Smooth muscle cell (in vitro differentiated cells): ENCODE data around the gene FMO5. TPM values are rescaled to one million over a fixed set of nuclear protein-coding genes. Genes with fewer than 3 reads are reported as not detected.
A peak's percentile ranks its signal among the peaks of the same experiment; 100 is the strongest.

Experiments used
- DNase-seq: peaks from one replicate; lab custom pipeline; 2025; ENCODE audit not compliant: unreplicated experiment; lab: John Stamatoyannopoulos, UW
- H2AFZ ChIP-seq: fragments of 200-600 bp; sonication (generic); 2 replicates; pipeline ENCODE4 v1.6.0; 2016; ENCODE audit warnings: antibody characterized with exemption, low read depth, mild to moderate bottlenecking
- H3F3A ChIP-seq: fragments of 200-600 bp; sonication (generic); 2 replicates; pipeline ENCODE4 v1.6.0; 2017; ENCODE audit warnings: antibody characterized with exemption, low read depth
- H3K27ac ChIP-seq: fragments of 200-600 bp; sonication (generic); 2 replicates; pipeline ENCODE4 v1.5.1; 2016; ENCODE audit warnings: low read depth, mild to moderate bottlenecking
- H3K27me3 ChIP-seq: fragments of 200-600 bp; sonication (generic); 2 replicates; pipeline ENCODE4 v1.6.1; 2016; ENCODE audit warnings: low read depth, mild to moderate bottlenecking
- H3K36me3 ChIP-seq: fragments of 200-600 bp; sonication (generic); 2 replicates; pipeline ENCODE4 v1.5.1; 2016; ENCODE audit warnings: low read depth
- H3K4me1 ChIP-seq: fragments of 200-600 bp; sonication (generic); 2 replicates; pipeline ENCODE4 v1.5.1; 2016; ENCODE audit warnings: low read depth
- H3K4me2 ChIP-seq: fragments of 200-600 bp; sonication (generic); 2 replicates; pipeline ENCODE4 v1.6.0; 2016; ENCODE audit warnings: mild to moderate bottlenecking
- H3K4me3 ChIP-seq: fragments of 200-600 bp; sonication (generic); 2 replicates; pipeline ENCODE4 v1.5.1; 2016; ENCODE audit warnings: mild to moderate bottlenecking
- H3K79me2 ChIP-seq: fragments of 200-600 bp; sonication (generic); 2 replicates; pipeline ENCODE4 v1.6.0; 2016; ENCODE audit warnings: low read depth, mild to moderate bottlenecking
- H3K9ac ChIP-seq: fragments of 200-600 bp; sonication (generic); 2 replicates; pipeline ENCODE4 v1.6.0; 2016; ENCODE audit warnings: low read depth
- H3K9me3 ChIP-seq: fragments of 200-600 bp; sonication (generic); replicated peaks from 2 replicates; pipeline ENCODE4 v1.5.1; 2016; ENCODE audit warnings: low read depth
- H4K20me1 ChIP-seq: fragments of 200-600 bp; sonication (generic); 2 replicates; pipeline ENCODE4 v1.6.0; 2016; ENCODE audit warnings: low read depth
- WGBS: methylation state at CpG from one replicate; pipeline ENCODE4 v1.1.7; 2016; ENCODE audit warnings: low lambda C conversion rate; 5-methylcytosine and 5-hydroxymethylcytosine counted together
- polyA plus RNA-seq: library from polyadenylated mRNA; unstranded; fragments of >200 nt; fragmentation: Nextera tagmentation; extraction: Ambion mirVana; gene quantifications from 2 replicates; pipeline ENCODE4 v1.2.1, GENCODE V29; 2016
- total RNA-seq: library from RNA; depleted of rRNA; stranded (reverse); fragments of >200 nt; gene quantifications from 2 replicates; pipeline ENCODE4 v1.2.3, GENCODE V29; 2014
- TF ChIP-seq, protein P1 (sequence below): fragments of 200-600 bp; sonication (generic); IDR thresholded peaks from 2 replicates; pipeline ENCODE4 v1.5.1; 2017; ENCODE audit warnings: borderline replicate concordance, mild to moderate bottlenecking, antibody characterized with exemption; ENCODE audit not compliant: insufficient read depth, poor library complexity, severe bottlenecking

Gene FMO5, protein sequence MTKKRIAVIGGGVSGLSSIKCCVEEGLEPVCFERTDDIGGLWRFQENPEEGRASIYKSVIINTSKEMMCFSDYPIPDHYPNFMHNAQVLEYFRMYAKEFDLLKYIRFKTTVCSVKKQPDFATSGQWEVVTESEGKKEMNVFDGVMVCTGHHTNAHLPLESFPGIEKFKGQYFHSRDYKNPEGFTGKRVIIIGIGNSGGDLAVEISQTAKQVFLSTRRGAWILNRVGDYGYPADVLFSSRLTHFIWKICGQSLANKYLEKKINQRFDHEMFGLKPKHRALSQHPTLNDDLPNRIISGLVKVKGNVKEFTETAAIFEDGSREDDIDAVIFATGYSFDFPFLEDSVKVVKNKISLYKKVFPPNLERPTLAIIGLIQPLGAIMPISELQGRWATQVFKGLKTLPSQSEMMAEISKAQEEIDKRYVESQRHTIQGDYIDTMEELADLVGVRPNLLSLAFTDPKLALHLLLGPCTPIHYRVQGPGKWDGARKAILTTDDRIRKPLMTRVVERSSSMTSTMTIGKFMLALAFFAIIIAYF
- total RNA-seq (1.3 and 1.9 TPM in 2 replicates), polyA plus RNA-seq (0.43 and 0.49 TPM in 2 replicates)

DNA sequence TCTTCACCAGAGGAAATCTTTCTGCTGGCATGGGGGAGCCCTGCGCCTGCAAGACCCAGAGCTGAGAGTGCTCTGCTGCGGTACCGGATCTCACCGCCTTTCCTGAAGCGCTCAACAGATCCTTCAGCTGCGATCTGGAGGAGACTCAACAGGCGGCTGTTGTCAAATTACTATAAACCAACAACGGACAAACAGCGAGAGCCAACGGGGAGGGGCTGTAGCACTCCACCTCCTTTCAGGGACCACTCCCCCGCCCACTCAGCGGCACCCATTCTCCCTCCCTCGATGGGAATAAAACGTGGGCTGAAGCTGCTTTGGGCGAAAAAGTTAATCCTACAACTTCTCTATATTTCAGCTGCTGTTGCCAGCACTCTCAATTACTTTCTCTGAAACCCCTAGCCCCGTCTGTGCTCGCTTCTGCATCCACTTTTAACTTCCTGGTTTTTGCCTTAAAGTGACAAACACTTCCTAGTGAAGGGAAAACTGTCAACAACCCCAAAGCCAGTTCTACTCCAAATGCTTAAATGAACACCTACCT lies at the start of gene FMO5:
TSS of gene FMO5 (minus strand) at position 147 of the 538 bp plus-strand sequence. CDS start 310 bp downstream, outside the sequence.
- Histone ChIP-seq H2AFZ (peak within 1 kb of the TSS; percentile 96), H3K36me3 (no peaks in the 10 kb centered on the region), H3K9ac (peak within 1 kb of the TSS; percentile 43), H3K79me2 (no peaks in the 10 kb centered on the region), H3K4me2 (peak within 1 kb of the TSS; percentile 91), H4K20me1 (no peaks in the 10 kb centered on the region), H3K27ac (no peak within 1 kb of the TSS), H3K4me1 (peaks cover 3% of the 10 kb centered on the region), H3F3A (peaks cover 5% of the 10 kb centered on the region), H3K9me3 (no peaks in the 10 kb centered on the region), H3K27me3 (no peaks in the 10 kb centered on the region), H3K4me3 (peak within 1 kb of the TSS; percentile 66)
- peak; percentile 17 for DNase-seq
- TF ChIP-seq, protein P1, sequence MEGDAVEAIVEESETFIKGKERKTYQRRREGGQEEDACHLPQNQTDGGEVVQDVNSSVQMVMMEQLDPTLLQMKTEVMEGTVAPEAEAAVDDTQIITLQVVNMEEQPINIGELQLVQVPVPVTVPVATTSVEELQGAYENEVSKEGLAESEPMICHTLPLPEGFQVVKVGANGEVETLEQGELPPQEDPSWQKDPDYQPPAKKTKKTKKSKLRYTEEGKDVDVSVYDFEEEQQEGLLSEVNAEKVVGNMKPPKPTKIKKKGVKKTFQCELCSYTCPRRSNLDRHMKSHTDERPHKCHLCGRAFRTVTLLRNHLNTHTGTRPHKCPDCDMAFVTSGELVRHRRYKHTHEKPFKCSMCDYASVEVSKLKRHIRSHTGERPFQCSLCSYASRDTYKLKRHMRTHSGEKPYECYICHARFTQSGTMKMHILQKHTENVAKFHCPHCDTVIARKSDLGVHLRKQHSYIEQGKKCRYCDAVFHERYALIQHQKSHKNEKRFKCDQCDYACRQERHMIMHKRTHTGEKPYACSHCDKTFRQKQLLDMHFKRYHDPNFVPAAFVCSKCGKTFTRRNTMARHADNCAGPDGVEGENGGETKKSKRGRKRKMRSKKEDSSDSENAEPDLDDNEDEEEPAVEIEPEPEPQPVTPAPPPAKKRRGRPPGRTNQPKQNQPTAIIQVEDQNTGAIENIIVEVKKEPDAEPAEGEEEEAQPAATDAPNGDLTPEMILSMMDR: no peak
- under 1% methylated on average over 17 of the region's 17 CpGs for WGBS

DNA sequence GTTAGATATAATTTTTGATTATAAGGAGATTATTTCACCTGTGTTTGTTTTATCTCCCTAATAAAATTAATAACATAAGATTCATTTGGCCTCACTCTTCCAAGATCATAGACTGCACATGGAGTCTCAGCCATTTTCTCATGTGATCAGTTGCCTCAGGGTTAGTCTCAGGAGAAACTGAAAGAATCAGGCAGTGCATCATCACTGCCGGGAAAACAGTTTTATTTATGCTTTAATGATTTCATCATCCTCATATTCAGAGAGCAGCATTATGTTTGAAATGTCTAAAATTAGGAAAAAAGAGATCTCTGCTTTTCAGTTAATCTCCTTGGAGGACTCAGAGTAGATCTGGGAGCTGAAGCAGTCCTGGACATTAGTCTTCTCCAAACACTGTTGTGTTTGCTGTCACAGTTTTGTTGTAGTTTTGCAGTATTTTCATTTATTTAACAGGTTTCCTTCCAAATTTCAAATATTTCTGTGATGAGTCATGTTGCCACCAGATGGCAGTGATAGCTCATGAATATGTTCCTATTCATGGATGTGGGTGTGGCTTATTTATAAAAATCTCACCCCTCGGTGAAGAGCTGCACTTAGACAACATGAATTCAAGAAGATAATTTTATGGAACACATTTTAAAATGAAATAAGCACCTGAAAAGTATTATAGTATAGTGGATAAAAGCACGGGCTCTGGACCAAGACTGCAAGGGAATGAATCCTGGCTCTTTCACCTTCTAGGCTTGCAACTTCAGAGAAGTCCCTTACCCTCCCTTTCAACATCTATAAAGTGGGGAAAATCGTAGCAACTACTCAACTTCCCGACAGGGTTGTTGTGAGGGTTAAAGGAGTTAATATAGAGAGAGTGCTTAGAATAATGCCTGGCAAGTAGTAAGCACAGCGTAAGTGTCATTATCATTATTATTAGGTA lies 48.5 kb upstream of the FMO5 start:
- WGBS: 70% methylated on average over 6 of the region's 6 CpGs
- Histone ChIP-seq H3K4me2 (peak overlapping the region; percentile 10), H3K9me3 (no peaks in the 10 kb centered on the region), H3K4me1 (no peaks in the 10 kb centered on the region), H3K4me3 (no peak overlapping the region), H3K79me2 (no peaks in the 10 kb centered on the region), H3K36me3 (peaks cover 14% of the 10 kb centered on the region), H3K27ac (peak overlapping the region; percentile 34), H3K9ac (no peak overlapping the region), H4K20me1 (no peaks in the 10 kb centered on the region), H3K27me3 (no peaks in the 10 kb centered on the region), H2AFZ (no peak overlapping the region), H3F3A (no peaks in the 10 kb centered on the region)
- DNase-seq: no peak
- TF ChIP-seq, protein P1: peak; percentile 47

DNA sequence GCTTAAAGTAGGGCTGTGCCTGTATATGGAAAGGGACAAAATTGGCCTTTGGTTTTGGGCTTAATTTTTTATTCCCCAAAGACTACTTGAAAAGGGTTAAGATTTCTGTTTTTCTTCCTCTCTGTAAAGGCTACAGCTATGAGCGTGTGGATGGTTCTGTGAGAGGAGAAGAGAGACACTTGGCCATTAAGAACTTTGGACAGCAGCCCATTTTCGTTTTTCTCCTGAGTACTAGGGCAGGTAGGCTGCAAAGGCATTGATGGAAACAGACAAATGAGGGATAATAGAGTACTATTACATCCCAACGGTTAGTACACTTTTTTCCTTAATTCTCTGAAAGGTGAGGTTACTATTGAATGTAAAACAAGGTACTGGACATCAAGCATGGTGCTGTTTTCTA lies 46.9 kb upstream of the FMO5 start:
- no peak overlapping the region for H3K4me2 ChIP-seq
- H3K36me3 ChIP-seq: peaks cover 14% of the 10 kb centered on the region
- H3K27me3 ChIP-seq: no peaks in the 10 kb centered on the region
- H3K4me3 ChIP-seq: no peak overlapping the region
- TF ChIP-seq, protein P1: no peak
- no peak for DNase-seq
- no peaks in the 10 kb centered on the region for H4K20me1 ChIP-seq
- no peak overlapping the region for H2AFZ ChIP-seq
- no peaks in the 10 kb centered on the region for H3K4me1 ChIP-seq
- no peak overlapping the region for H3K9ac ChIP-seq
- H3K27ac ChIP-seq: no peak overlapping the region
- no peaks in the 10 kb centered on the region for H3K9me3 ChIP-seq
- H3K79me2 ChIP-seq: no peaks in the 10 kb centered on the region
- 91% methylated on average over 3 of the region's 3 CpGs for WGBS
- no peaks in the 10 kb centered on the region for H3F3A ChIP-seq
